HepG2 (cell line): ENCODE data around the gene ZMYM4. TPM values are rescaled to one million over a fixed set of nuclear protein-coding genes. Genes with fewer than 3 reads are reported as not detected.

Source experiments
- ATAC-seq: fragments of 200-7000 bp; cut with Tn5 transposase; 3 replicates; pipeline ENCODE4 v1.9.1; 2020; ENCODE audit warnings: mild to moderate bottlenecking, moderate library complexity
- BruUV-seq: library from RNA; stranded (reverse); fragments of 400-500 nt; replicated peaks from 2 replicates; lab custom pipeline; 2021; lab: Mats Ljungman, UMichigan
- CTCF ChIA-PET: fragments of 300-600 bp; formaldehyde crosslinking; extraction: SDS; loops from one replicate; lab custom pipeline; 2021; ENCODE audit warnings: low total read pairs, inconsistent platforms, low intra/inter-chr PET ratio; lab: Yijun Ruan, JAX
- POLR2A ChIA-PET: fragments of 350-600 bp; sonication (Branson Sonifier 250); formaldehyde crosslinking; loops from one replicate; lab custom pipeline; 2020; ENCODE audit warnings: antibody characterized with exemption, inconsistent platforms; lab: Yijun Ruan, JAX
- DNase-seq: peaks from one replicate; pipeline ENCODE4 v3.0.0-alpha.2; 2015; ENCODE audit warnings: low spot score
- FAIRE-seq: peaks from 3 replicates; lab custom pipeline; 2011; peaks lifted over from hg19 to GRCh38; lab: Jason Lieb, UNC
- H2AFZ ChIP-seq: one replicate; pipeline ENCODE4 v1.6.1; 2011; ENCODE audit warnings: low read length, inconsistent platforms
- H3K27ac ChIP-seq: fragments of 300-600 bp; 3 replicates; pipeline ENCODE4 v1.8.0; 2011; ENCODE audit warnings: mixed run types, mild to moderate bottlenecking, mixed read lengths, low read length, inconsistent platforms; ENCODE audit not compliant: insufficient read depth; ENCODE audit errors: extremely low read length
- H3K27me3 ChIP-seq, 2 experiments: fragments of 200-600 bp in 1 of 2; 2 replicates in 1 of 2; 3 replicates in 1 of 2; pipeline versions ENCODE4 v1.6.0 to v1.8.0; 2011; ENCODE audit warnings: low read length in 2 of 2, mild to moderate bottlenecking in 2 of 2, moderate library complexity in 2 of 2, inconsistent platforms in 1 of 2; ENCODE audit not compliant: insufficient read depth in 2 of 2, control insufficient read depth in 1 of 2
- H3K36me3 ChIP-seq, 2 experiments: fragments of 200-600 bp in 1 of 2; replicated peaks in 1 of 2; 2 replicates in 1 of 2; 3 replicates in 1 of 2; pipeline versions ENCODE4 v1.5.1 to v1.8.0; 2011; ENCODE audit warnings: low read length in 2 of 2, inconsistent platforms in 1 of 2; ENCODE audit not compliant: insufficient read depth in 2 of 2, control insufficient read depth in 1 of 2
- H3K4me1 ChIP-seq: 2 replicates; pipeline ENCODE4 v1.5.1; 2012; ENCODE audit warnings: low read length, inconsistent platforms; ENCODE audit not compliant: insufficient read depth
- H3K4me2 ChIP-seq: 2 replicates; pipeline ENCODE4 v1.6.0; 2011; ENCODE audit warnings: low read depth, low read length, inconsistent platforms
- H3K4me3 ChIP-seq, 3 experiments: fragments of 200-600 bp in 1 of 3; sonication (generic), shearing (Covaris generic) in 1 of 3; replicated peaks in 1 of 3; 2 replicates each; pipeline ENCODE4 v1.5.1; 2011 to 2016; ENCODE audit warnings: low read length in 3 of 3, inconsistent platforms in 2 of 3, low read depth in 2 of 3, mild to moderate bottlenecking in 2 of 3, control low read depth in 1 of 3, mixed read lengths in 1 of 3; ENCODE audit not compliant: insufficient read depth in 1 of 3
- H3K79me2 ChIP-seq: one replicate; pipeline ENCODE4 v1.6.1; 2011; ENCODE audit warnings: low read length, inconsistent platforms; ENCODE audit not compliant: insufficient read depth
- H3K9ac ChIP-seq: 2 replicates; pipeline ENCODE4 v1.6.0; 2011; ENCODE audit warnings: mild to moderate bottlenecking, low read depth, low read length, inconsistent platforms; ENCODE audit not compliant: insufficient read depth
- H3K9me3 ChIP-seq: 2 replicates; pipeline ENCODE4 v1.5.1; 2012; ENCODE audit warnings: mild to moderate bottlenecking, low read length
- H4K20me1 ChIP-seq: 2 replicates; pipeline ENCODE4 v1.6.0; 2011; ENCODE audit warnings: inconsistent platforms, mild to moderate bottlenecking, low read length, moderate library complexity; ENCODE audit not compliant: insufficient read depth
- HIVEP1 ChIP-seq: sonication (generic); formaldehyde crosslinking; IDR thresholded peaks from 2 replicates; pipeline ENCODE4 v1.4.0; 2020; ENCODE audit warnings: mild to moderate bottlenecking, missing genetic modification reagents
- HNRNPUL1 ChIP-seq: fragments of 200-400 bp; formaldehyde crosslinking; IDR thresholded peaks from 2 replicates; pipeline ENCODE4 v1.6.1; 2017; ENCODE audit warnings: low read depth, mild to moderate bottlenecking, low read length, moderate library complexity
- KLF16 ChIP-seq, 2 experiments: sonication (generic) in 1 of 2; formaldehyde crosslinking in 1 of 2; IDR thresholded peaks; 2 replicates each; pipeline versions ENCODE4 v1.6.1 to v1.8.0; 2016 to 2023; ENCODE audit warnings: missing genetic modification reagents in 2 of 2, missing compliant biosample characterization in 1 of 2
- MLLT10 ChIP-seq: sonication (generic); formaldehyde crosslinking; IDR thresholded peaks from 2 replicates; pipeline ENCODE4 v1.4.0; 2020; ENCODE audit warnings: missing genetic modification reagents
- NR0B2 ChIP-seq: sonication (generic); formaldehyde crosslinking; IDR thresholded peaks from 2 replicates; pipeline ENCODE4 v1.4.0; 2020; ENCODE audit warnings: mild to moderate bottlenecking, missing genetic modification reagents
- NR2F1 ChIP-seq, 2 experiments: fragments of 450-650 bp in 1 of 2; formaldehyde crosslinking in 1 of 2; IDR thresholded peaks; 2 replicates each; pipeline versions ENCODE4 v1.5.0 to v1.6.1; 2016 to 2020; ENCODE audit warnings: mild to moderate bottlenecking in 1 of 2, missing compliant biosample characterization in 1 of 2, missing genetic modification reagents in 1 of 2, moderate library complexity in 1 of 2
- ONECUT2 ChIP-seq: sonication (generic); formaldehyde crosslinking; IDR thresholded peaks from 2 replicates; pipeline ENCODE4 v1.4.0; 2020; ENCODE audit warnings: missing genetic modification reagents
- PAXIP1 ChIP-seq: sonication (generic); formaldehyde crosslinking; conservative IDR thresholded peaks from 2 replicates; pipeline ENCODE4 v1.4.0; 2020; ENCODE audit warnings: mild to moderate bottlenecking, missing genetic modification reagents, moderate library complexity
- PRDM10 ChIP-seq: sonication (generic); formaldehyde crosslinking; IDR thresholded peaks from 2 replicates; pipeline ENCODE4 v1.4.0; 2020; ENCODE audit warnings: low read depth, missing genetic modification reagents
- SAFB2 ChIP-seq: sonication (generic); formaldehyde crosslinking; IDR thresholded peaks from 2 replicates; pipeline ENCODE4 v1.5.1; 2020; ENCODE audit warnings: missing genetic modification reagents, low read depth, mild to moderate bottlenecking, borderline replicate concordance
- SMAD9 ChIP-seq: sonication (generic); formaldehyde crosslinking; IDR thresholded peaks from 2 replicates; pipeline ENCODE4 v1.5.1; 2020; ENCODE audit warnings: mild to moderate bottlenecking, missing genetic modification reagents
- ZFP36 ChIP-seq: fragments of 150-350 bp; IDR thresholded peaks from 2 replicates; pipeline ENCODE4 v1.6.1; 2018; ENCODE audit warnings: borderline replicate concordance, low read length, low read depth; ENCODE audit not compliant: partially characterized antibody
- ZFP41 ChIP-seq: sonication (generic); formaldehyde crosslinking; IDR thresholded peaks from 2 replicates; pipeline ENCODE4 v1.4.0; 2020; ENCODE audit warnings: mild to moderate bottlenecking, missing genetic modification reagents, borderline replicate concordance
- ZNF20 ChIP-seq: sonication (generic); formaldehyde crosslinking; IDR thresholded peaks from 2 replicates; pipeline ENCODE4 v1.4.0; 2020; ENCODE audit warnings: mild to moderate bottlenecking, moderate library complexity, missing genetic modification reagents
- ZNF83 ChIP-seq: sonication (generic); formaldehyde crosslinking; IDR thresholded peaks from 2 replicates; pipeline ENCODE4 v1.4.0; 2020; ENCODE audit warnings: missing genetic modification reagents, mild to moderate bottlenecking, borderline replicate concordance
- WGBS: methylation state at CpG from one replicate; pipeline ENCODE4 v1.1.6; 2017; ENCODE audit warnings: low lambda C conversion rate; 5-methylcytosine and 5-hydroxymethylcytosine counted together
- in situ Hi-C: cut with HindIII; loops from 2 replicates; pipeline ENCODE4 v1.10.0; 2017; ENCODE audit warnings: low pct_unique_long_range_greater_than_20kb; ENCODE audit not compliant: extremely low pct_ligation_motif_present
- intact Hi-C: fragments of 100-400 bp; cut with micrococcal nuclease; formaldehyde crosslinking; loops from one replicate; pipeline ENCODE4 v1.10.0; 2022; ENCODE audit not compliant: unreplicated experiment
- polyA plus RNA-seq, 8 experiments: library from polyadenylated mRNA; depleted of rRNA in 3 of 8; stranded (reverse) in 7 of 8; unstranded in 1 of 8; fragments of >200 nt; fragmentation: Illumina TruSeq in 4 of 8; extraction: Trizol in 4 of 8; gene quantifications; 2 replicates each; pipeline versions ENCODE4 v1.2.1 to v1.2.3, GENCODE V29; 2011 to 2016; ENCODE audit warnings: low read depth in 4 of 8, missing spikeins in 1 of 8, mixed read lengths in 1 of 8; ENCODE audit not compliant: insufficient read depth in 1 of 8
- total RNA-seq, 5 experiments: library from RNA; depleted of rRNA; stranded (reverse); fragments of >200 nt; fragmentation: Illumina TruSeq; extraction: Trizol; gene quantifications; 2 replicates each; pipeline ENCODE4 v1.2.3, GENCODE V29; 2016; ENCODE audit warnings: low read depth in 1 of 5

The ZMYM4 gene
- total and polyA plus RNA-seq, 2 of the 13 experiments (the other 11 are each of a cell fraction or from before 2014, with no cell fraction given), result 13.9 to 37.6 TPM

GRCh38 chr1:35243691-35244090 is 24.8 kb upstream of the ZMYM4 start (continued):
- TF ChIP-seq PAXIP1 (CRISPR knock-in tag), result peak; percentile 70
- TF ChIP-seq, all 625 proteins: peak for 32

- no peaks in the 10 kb centered on the region for H3K79me2 ChIP-seq
- peaks cover 19% of the 10 kb centered on the region for H3K4me1 ChIP-seq
- BruUV-seq, result no TSS peak
- in situ Hi-C loops, result no loop called here
- FAIRE-seq (no peak), DNase-seq (no peak), ATAC-seq (no peak)
- POLR2A ChIA-PET, result no interaction called here
- H4K20me1 ChIP-seq, result no peaks in the 10 kb centered on the region
- no peak overlapping the region for H3K4me3 ChIP-seq
- no peak overlapping the region for H3K9ac ChIP-seq
- no peak overlapping the region for H3K4me2 ChIP-seq
- H3K27ac ChIP-seq, result no peak overlapping the region
- no peaks in the 10 kb centered on the region for H3K27me3 ChIP-seq
- intact Hi-C loops, result no loop called here
- CTCF ChIA-PET, result no interaction called here
- H2AFZ ChIP-seq, result no peak overlapping the region
- no peaks in the 10 kb centered on the region for H3K9me3 ChIP-seq
- H3K36me3 ChIP-seq, result no peaks in the 10 kb centered on the region
- TF ChIP-seq KLF16 (CRISPR knock-in tag; IDR thresholded peaks at IDR 0.05), result no peak
- TF ChIP-seq ZNF20, result no peak
- no peak for TF ChIP-seq SAFB2
- no peak for TF ChIP-seq ZFP36
- no peak for TF ChIP-seq NR0B2
- no peak for TF ChIP-seq MLLT10
- TF ChIP-seq NR2F1 (CRISPR knock-in tag; IDR thresholded peaks at IDR 0.05), result no peak
- no peak for TF ChIP-seq SMAD9 (CRISPR knock-in tag)
- no peak for TF ChIP-seq HNRNPUL1
- TF ChIP-seq HIVEP1 (CRISPR knock-in tag), result no peak
- no peak for TF ChIP-seq PRDM10 (CRISPR knock-in tag)
- TF ChIP-seq ZNF83 (CRISPR knock-in tag), result no peak
- TF ChIP-seq ONECUT2 (CRISPR knock-in tag), result no peak
- TF ChIP-seq ZFP41 (CRISPR knock-in tag), result no peak
- 53% methylated on average over 5 of the region's 5 CpGs for WGBS
Observed at GRCh38 chr1:35247256-35247655, 21.3 kb upstream of the ZMYM4 start.
